ENCODE measurements around the gene NAV3. TPM values are rescaled to one million over a fixed set of nuclear protein-coding genes. Genes with fewer than 3 reads are reported as not detected.

Gene NAV3
- total RNA-seq, 1 experiment from 2014 or later, result 4.1 TPM

GRCh38 chr12:77861317-77861716 is 30.6 kb downstream of the NAV3 start:
- H3K4me3 Mint-ChIP-seq (ENCODE audit: low read depth, unreplicated experiment), result no peak overlapping the region
- H3K4me1 Mint-ChIP-seq (ENCODE audit: low read depth, unreplicated experiment), result no peaks in the 10 kb centered on the region
- H3K27ac Mint-ChIP-seq (ENCODE audit: unreplicated experiment), result no peak overlapping the region
- TF ChIP-seq, protein P1, sequence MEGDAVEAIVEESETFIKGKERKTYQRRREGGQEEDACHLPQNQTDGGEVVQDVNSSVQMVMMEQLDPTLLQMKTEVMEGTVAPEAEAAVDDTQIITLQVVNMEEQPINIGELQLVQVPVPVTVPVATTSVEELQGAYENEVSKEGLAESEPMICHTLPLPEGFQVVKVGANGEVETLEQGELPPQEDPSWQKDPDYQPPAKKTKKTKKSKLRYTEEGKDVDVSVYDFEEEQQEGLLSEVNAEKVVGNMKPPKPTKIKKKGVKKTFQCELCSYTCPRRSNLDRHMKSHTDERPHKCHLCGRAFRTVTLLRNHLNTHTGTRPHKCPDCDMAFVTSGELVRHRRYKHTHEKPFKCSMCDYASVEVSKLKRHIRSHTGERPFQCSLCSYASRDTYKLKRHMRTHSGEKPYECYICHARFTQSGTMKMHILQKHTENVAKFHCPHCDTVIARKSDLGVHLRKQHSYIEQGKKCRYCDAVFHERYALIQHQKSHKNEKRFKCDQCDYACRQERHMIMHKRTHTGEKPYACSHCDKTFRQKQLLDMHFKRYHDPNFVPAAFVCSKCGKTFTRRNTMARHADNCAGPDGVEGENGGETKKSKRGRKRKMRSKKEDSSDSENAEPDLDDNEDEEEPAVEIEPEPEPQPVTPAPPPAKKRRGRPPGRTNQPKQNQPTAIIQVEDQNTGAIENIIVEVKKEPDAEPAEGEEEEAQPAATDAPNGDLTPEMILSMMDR (IDR thresholded peaks at IDR 0.05; ENCODE audit: unreplicated experiment), result no peak
- H3K36me3 Mint-ChIP-seq (ENCODE audit: insufficient read depth, unreplicated experiment), result no peaks in the 10 kb centered on the region
- CTCF ChIA-PET, result no interaction called here
- no peaks in the 10 kb centered on the region for H3K9me3 Mint-ChIP-seq (ENCODE audit: low read depth, unreplicated experiment)
- no TSS peak for BruUV-seq (replicated peaks)
- no peak for DNase-seq
- H3K27me3 Mint-ChIP-seq (ENCODE audit: unreplicated experiment), result no peaks in the 10 kb centered on the region
- intact Hi-C loops (cut with micrococcal nuclease; ENCODE audit: unreplicated experiment), result no loop called here

DNA sequence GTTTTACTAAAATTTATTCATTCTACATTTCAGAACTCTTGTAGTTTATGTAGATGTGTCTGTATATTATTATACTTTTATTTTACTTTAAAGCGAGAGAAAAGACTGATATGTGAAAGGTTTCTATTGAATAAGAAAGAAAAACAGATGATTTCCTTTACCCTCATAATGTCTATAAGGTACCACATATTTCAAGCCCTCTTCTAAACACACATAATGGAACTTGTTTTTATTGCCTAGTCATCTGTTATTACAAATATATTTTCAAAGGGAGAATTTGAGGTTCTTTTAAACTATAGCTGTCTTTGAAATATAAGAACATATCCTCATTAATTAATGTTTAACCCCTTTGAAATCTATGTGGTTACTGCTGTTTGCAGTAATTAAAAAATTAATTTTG is 34.5 kb downstream of the NAV3 start:
- DNase-seq, result no peak
- TF ChIP-seq, protein P1 (IDR thresholded peaks at IDR 0.05; ENCODE audit: unreplicated experiment), result no peak
- H3K27ac Mint-ChIP-seq (ENCODE audit: unreplicated experiment), result no peak overlapping the region
- CTCF ChIA-PET, result no interaction called here
- no peaks in the 10 kb centered on the region for H3K4me1 Mint-ChIP-seq (ENCODE audit: low read depth, unreplicated experiment)
- no TSS peak for BruUV-seq (replicated peaks)
- no peaks in the 10 kb centered on the region for H3K36me3 Mint-ChIP-seq (ENCODE audit: insufficient read depth, unreplicated experiment)
- no peaks in the 10 kb centered on the region for H3K27me3 Mint-ChIP-seq (ENCODE audit: unreplicated experiment)
- intact Hi-C loops (cut with micrococcal nuclease; ENCODE audit: unreplicated experiment), result no loop called here
- H3K9me3 Mint-ChIP-seq (ENCODE audit: low read depth, unreplicated experiment), result no peaks in the 10 kb centered on the region
- no peak overlapping the region for H3K4me3 Mint-ChIP-seq (ENCODE audit: low read depth, unreplicated experiment)

- Mint-ChIP-seq H3K27ac (ENCODE audit: unreplicated experiment) (no peak overlapping the region), H3K36me3 (ENCODE audit: insufficient read depth, unreplicated experiment) (no peaks in the 10 kb centered on the region), H3K9me3 (ENCODE audit: low read depth, unreplicated experiment) (peaks cover 2% of the 10 kb centered on the region), H3K4me1 (ENCODE audit: low read depth, unreplicated experiment) (no peaks in the 10 kb centered on the region), H3K4me3 (ENCODE audit: low read depth, unreplicated experiment) (no peak overlapping the region), H3K27me3 (ENCODE audit: unreplicated experiment) (no peaks in the 10 kb centered on the region)
- no TSS peak for BruUV-seq (replicated peaks)
- intact Hi-C loops (cut with micrococcal nuclease; ENCODE audit: unreplicated experiment), result no loop called here
- no peak for DNase-seq
- TF ChIP-seq, protein P1 (IDR thresholded peaks at IDR 0.05; ENCODE audit: unreplicated experiment), result no peak
- CTCF ChIA-PET, result no interaction called here
These were observed 48.2 kb downstream of the NAV3 start for GRCh38 chr12:77878901-77879300.

- TF ChIP-seq, protein P1 (IDR thresholded peaks at IDR 0.05; ENCODE audit: unreplicated experiment), result no peak
- H3K36me3 Mint-ChIP-seq (ENCODE audit: insufficient read depth, unreplicated experiment), result no peaks in the 10 kb centered on the region
- intact Hi-C loops (cut with micrococcal nuclease; ENCODE audit: unreplicated experiment), result no loop called here
- peaks cover 2% of the 10 kb centered on the region for H3K9me3 Mint-ChIP-seq (ENCODE audit: low read depth, unreplicated experiment)
- H3K27me3 Mint-ChIP-seq (ENCODE audit: unreplicated experiment), result no peaks in the 10 kb centered on the region
- no peak overlapping the region for H3K27ac Mint-ChIP-seq (ENCODE audit: unreplicated experiment)
- CTCF ChIA-PET, result no interaction called here
- no peak overlapping the region for H3K4me3 Mint-ChIP-seq (ENCODE audit: low read depth, unreplicated experiment)
- no peak for DNase-seq
- H3K4me1 Mint-ChIP-seq (ENCODE audit: low read depth, unreplicated experiment), result no peaks in the 10 kb centered on the region
- BruUV-seq (replicated peaks), result no TSS peak
These were observed 52.0 kb downstream of the NAV3 start for GRCh38 chr12:77882709-77883108.

Data from Calu3 (cell line).